Measurements from ENCODE around the gene NR1I2.

NR1I2 gene

DNA sequence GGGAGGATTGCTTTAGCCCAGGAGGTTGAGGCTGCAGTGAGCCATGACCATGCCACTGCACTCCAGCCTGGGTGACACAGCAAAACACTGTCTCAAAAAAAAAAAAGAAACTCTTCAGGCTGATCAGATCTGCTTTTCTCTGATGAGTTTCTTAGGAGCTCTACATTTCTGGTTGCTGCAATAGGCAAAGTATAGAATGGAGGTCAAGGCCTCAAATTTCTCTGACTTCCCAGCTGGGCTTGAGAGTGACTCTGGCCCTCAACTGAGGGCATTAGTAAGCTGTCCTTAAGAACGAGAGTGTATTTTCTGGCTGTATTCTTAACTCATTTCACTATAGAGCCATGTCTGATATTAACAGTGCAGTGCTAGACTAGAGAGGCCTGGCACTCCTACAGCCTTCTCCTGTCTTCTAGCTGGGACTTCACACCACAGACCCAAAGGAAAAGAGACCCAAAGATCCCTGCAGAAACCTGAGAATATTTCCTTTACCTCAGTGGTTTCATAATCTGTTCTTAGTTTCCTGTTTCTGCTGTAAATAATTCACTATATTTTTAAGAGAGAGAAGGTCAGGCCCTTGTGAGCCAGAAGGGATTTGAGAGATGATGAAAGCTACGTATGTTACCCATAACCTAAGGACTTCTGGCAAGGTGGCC, 2.0 kb upstream of the NR1I2 start:
- no peak for DNase-seq (ENCODE audit: low spot score)

DNA sequence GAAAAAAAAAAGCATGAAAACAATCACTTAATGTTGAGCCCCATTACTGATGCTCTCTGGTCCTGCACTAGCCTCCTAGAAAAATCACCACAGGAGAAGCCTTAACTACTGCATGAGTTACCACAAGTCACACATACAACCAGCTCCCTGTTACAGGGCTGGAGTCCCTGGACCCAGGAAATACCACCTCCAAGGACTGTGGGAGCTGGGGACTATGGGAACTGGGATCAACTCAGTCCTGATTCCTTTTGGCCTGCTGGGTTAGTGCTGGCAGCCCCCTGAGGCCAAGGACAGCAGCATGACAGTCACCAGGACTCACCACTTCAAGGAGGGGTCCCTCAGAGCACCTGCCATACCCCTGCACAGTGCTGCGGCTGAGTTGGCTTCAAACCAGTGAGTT, 559 bp downstream of the NR1I2 start:
- no peak for DNase-seq (ENCODE audit: low spot score)

DNA sequence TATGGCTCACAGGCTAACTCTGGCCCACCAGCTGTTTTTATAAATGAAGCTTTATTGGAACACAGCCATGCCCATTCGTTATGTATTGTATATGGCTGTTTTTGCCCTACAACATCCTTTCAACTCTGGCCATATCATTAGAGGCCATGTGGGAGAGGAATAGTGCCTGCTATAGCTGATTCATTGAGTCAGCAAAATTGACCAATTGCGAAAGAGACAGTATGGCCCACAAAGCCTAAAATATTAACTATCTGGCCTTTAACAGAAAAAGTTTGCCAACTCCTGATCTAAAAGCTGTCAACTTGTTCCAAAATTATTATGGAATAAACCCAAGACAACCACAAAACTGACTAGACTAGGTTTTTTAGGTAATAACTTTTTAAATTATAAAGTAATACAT, 1.4 kb downstream of the NR1I2 start:
- no peak for DNase-seq (ENCODE audit: low spot score)

DNA sequence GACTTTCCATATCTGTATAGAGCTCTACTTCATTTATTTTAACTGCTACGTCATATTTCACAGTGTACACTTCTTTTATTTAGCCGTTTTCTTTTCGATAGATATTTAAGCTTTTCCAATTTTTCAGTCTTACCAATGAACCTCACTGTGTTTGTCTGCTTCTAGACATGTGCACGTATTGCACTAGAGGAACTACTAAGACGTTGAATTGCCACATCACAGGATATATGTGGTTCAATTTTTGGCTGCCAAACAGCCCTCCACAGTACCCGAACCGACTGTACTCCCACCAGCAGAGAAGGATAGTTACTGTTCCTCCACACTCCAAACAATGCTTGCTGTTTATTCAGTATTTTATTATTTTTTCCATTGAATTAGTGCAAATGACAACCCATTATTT, 2.0 kb downstream of the NR1I2 start:
- DNase-seq (ENCODE audit: low spot score): no peak

DNA sequence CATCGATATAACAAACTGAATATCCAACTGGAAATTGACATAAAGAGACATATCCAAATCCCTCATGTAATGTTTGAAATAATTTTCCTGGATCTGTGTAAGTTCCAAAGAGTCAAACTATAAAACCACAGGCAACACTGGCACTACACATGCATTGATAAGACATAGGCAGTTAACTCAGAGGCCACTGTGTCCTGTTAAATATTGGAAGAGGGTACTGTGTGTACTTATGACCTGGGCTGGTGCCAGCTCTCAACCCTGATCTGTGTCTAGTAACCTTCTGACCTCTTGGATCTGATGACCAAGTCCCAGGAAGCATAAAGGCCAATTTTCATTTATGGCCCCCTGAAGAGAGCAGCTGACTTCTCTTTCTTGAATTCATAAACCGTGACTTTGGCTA, 4.5 kb downstream of the NR1I2 start:
- DNase-seq (ENCODE audit: low spot score): no peak

DNA sequence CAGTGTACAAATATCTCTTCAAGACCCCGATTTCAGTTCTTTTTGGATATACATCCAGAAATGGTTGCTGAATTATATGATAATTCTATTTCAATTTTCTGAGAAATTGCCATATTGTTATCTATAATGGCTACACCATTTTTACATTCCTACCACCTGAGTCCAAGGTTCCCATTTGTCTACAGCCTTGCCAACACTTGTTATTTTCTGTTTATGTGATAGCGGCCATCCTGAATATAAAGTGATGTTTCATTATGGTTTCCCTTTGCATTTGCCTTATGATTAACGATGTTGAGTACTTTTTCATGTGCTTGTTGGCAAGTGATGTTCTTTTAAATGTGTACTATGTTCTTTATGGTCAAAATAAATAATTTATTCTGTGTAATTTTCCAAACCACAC, 8.5 kb downstream of the NR1I2 start:
- DNase-seq (ENCODE audit: low spot score): no peak

DNA sequence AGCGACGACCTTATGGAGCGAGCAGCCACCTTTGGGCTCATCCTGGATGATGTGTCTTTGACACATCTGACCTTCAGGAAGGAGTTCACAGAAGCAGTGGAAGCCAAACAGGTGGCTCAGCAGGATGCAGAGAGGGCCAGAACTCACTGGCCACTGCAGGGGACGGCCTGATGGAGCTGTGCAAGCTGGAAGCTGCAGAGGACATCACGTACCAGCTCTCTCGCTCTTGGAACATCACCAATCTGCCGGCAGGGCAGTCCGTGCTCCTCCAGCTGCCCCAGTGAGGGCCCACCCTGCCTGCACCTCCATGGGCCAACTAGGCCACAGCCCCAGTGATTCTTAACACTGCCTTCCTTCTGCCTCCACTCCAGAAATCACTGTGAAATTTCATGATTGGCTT, 10.4 kb downstream of the NR1I2 start:
- DNase-seq (ENCODE audit: low spot score): no peak

DNA sequence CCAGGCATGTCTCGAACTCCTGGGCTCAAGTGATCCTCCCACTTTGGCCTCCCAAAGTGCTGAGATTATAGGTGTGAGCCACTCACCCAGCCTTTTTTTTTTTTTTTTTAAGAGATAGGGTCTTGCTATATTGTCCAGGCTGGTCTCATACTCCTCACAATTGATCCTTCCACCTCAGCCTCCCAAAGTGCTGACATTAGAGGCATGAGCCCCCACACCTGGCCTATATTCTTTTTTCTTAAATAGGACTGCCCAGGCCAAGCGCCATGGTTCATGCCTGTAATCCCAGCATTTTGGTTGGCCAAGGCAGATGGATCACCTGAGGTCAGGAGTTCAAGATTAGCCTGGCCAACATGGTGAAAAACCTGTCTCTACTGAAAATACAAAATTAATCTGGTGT, 12.5 kb downstream of the NR1I2 start:
- no peak for DNase-seq (ENCODE audit: low spot score)

DNA sequence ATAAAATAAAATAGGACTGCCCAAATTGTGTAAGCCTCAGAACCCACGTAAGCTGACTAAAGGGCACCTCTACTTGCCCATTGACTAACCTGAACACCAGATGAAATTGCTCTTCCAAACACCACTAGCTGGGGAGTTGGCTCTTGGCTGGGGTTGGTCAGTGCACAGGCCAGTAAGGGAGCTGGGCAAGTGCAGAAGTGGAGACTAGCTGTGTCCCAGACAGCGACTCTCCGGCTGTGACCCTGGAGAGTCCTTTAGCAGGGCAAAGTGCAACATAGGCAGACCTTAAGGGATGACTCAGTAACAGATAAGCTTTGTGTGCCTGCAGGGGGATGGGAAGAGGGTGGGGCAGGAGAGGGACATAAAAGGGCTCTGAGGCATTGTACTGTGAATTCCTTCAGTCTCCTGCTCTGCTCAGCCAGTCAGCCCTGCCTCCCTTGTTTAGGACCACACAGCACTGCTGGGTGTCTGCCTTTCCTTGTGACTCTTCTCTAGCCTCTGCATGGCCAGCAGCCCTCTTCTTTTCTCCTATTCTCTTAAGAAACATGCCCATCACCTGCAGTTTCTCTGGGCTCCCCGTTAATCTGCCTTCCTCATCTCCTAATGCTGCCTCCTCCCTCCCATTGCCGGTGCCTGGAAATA, 13.2 kb downstream of the NR1I2 start:
- DNase-seq (ENCODE audit: low spot score): no peak

DNA sequence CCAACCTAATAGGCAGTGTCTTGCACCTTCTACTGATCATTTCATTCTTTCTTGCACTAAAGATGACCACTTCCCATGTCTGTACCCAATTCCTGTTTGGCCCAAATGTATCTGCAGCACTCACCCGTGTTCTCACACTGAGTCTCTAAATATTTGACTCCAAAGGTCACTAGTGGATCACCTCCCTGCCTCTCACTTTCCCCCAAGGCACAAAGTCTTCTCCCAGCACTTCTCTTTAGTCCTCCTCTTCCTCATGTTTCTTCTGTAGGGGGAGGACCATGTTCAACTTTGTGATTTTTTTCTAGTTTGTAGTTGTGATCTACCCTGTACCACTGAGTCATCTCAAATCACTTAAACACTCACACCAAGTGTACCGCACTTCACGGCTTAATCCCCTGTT, 13.9 kb downstream of the NR1I2 start:
- DNase-seq (ENCODE audit: low spot score): no peak

DNA sequence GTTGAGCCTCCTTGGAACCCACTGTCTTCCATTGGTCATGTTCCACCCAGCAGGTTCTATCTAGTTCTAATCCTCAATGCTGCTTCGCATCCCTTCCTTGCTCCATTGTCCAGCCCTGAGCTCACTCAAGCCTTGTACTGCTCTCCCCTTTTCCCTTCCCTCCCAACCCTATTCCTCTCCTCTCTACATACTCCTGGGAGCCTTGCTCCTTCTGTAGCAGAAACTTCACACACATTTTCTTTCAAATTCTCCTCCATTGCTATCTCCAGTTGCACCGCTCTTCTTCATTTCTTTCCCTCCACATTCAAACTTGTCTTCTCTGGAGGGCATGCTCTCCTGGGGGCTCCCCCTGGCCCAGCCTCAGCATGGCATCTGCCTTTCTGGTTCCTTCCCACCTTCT, 14.5 kb downstream of the NR1I2 start:
- no peak for DNase-seq (ENCODE audit: low spot score)

DNA sequence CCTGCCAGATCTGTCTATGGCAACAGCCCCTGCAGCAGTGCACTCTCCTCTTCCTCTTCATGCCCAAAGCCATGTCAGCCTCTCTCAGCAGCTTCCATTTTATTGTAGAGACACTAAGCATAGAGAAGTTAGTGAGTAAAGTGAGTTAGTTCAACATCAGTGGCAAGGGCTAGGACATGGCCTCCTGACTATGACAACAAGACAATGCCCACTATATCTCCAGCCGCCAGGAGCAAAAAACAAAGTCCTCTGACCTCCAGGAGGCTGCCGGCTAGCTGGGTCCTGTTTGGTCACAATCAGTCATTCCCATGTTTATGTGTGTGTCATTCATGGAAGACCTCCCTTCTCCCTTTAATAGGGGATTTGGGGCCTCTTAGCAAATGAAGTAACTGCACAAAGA, 14.9 kb downstream of the NR1I2 start:
- no peak for DNase-seq (ENCODE audit: low spot score)

DNA sequence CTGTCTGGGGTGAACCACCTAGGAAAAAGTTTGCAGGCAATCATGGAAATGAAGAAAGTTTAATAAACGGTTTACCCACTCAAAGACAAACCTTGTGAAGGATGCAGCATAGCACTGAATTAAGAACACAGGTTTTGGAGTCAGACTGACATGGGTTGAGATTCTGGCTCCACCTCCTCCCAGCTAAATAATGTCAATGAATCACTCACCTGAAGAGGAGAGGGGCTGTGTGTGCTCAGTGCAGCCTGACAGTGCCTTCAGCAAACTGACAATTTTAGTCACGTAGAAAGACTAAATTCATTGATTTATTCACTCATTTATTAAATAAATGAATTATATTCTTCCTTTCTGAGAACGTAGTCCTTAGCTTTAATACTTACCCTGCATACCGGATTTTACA, 18.9 kb downstream of the NR1I2 start:
- DNase-seq (ENCODE audit: low spot score): no peak

DNA sequence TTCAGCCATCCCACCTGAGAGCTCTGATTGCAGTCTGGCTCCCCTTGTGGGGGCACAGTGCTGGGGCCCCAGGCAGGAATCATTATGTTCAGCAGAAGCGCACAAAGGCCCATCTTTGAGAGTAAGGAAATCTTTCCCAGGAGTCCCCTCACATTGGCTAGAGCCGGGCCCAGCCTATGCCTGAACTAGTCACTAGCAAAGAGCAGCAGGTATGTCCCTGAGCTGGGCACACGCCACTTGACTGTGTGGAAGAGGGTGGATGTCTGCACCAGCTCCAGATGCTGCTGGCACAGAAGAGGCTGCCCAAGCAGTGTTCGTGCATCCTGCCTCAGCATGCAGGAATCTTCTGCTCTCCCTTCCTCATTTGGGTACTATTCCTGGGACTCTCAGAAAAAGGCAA, 26.3 kb downstream of the NR1I2 start:
- DNase-seq (ENCODE audit: low spot score): no peak

DNA sequence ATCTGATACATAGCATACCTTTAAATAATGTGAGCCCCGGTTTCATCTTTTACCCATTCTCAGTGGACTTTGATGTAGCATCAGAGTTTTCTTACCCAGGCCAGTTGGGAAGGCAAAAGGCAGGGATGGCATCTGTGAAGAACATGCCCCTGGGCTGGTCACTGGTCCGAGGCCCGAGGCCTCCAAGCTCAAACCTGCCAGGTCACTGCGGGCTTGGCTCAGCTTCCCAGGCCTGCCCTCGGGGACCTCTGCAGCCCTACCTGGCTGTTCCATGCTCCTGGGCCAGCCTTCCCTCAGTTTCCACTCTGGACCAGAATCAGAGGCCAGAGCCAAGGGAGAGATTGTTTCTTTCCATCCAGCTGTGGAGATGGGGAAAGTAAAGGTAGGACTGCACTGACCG, 26.9 kb downstream of the NR1I2 start:
- no peak for DNase-seq (ENCODE audit: low spot score)

DNA sequence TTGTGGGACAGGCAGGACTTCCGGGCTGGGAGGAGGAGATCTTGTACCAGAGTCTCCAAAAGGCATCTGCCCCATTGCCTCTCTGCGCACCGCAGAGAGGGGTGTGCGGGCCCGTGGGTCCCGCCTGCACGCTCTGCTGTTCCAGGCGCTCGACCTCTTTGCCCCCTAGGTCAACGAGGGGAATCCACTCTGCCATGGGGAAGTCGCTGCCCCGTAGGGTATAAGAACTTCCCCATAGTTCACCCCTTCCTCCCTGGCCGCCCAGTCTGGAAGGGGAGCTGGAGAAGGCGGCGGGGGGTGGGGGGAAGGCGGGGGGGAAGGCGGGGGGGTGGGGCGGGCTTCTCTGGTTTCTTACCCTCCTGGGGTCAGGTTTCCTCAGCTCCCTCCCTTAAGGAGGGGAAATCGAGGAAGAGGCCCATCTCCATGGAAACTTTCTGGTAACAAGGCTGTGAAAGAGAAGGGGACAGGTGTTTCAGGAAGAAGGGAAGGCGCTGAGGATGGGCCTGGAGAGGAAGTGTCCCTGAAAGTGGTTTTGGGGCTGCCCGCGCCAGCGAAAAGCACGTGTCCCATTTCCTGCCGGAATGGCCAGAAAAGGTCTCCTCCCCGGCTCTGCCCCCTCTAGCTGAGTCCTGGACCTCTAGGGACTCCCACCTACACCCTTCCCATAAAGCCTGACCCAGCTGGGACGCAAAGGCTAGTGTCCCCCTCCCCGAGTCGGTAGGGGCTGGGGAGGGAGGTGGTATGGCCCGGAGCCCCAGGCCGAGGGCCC, 27.5 kb downstream of the NR1I2 start:
- DNase-seq (ENCODE audit: low spot score): no peak

DNA sequence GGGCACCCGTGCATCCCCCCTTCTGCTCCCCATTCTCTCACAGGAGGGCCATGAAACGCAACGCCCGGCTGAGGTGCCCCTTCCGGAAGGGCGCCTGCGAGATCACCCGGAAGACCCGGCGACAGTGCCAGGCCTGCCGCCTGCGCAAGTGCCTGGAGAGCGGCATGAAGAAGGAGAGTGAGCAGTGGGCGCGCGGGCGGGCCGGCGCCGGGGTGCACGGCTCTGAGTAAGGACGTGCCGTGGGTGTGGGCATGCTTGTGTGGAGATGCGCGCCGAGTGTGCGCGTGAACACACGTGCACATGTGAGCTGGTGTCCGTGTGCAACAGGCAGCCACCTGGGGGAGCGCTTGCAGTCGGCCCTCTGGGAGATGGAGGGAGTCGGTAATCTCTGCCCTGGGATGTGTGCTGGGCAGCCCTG, 28.1 kb downstream of the NR1I2 start:
- no peak for DNase-seq (ENCODE audit: low spot score)

DNA sequence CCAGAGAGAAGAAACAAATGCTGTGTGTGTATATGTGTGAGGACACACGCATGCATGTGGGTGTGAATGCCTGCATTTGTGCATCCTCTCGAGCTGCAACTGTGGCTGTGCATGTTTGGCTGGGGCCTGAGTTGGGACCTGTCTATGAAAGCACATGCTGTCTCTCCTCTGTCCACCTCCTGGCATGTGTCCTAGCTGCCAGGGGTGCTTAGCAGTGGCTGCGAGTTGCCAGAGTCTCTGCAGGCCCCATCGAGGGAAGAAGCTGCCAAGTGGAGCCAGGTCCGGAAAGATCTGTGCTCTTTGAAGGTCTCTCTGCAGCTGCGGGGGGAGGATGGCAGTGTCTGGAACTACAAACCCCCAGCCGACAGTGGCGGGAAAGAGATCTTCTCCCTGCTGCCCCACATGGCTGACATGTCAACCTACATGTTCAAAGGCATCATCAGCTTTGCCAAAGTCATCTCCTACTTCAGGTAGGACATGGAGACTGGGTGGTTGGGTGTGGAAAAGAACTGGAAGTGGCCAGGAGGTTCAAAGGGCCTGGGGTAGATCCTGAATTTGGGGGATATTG, 30.7 kb downstream of the NR1I2 start:
- DNase-seq (ENCODE audit: low spot score): peak; percentile 56

DNA sequence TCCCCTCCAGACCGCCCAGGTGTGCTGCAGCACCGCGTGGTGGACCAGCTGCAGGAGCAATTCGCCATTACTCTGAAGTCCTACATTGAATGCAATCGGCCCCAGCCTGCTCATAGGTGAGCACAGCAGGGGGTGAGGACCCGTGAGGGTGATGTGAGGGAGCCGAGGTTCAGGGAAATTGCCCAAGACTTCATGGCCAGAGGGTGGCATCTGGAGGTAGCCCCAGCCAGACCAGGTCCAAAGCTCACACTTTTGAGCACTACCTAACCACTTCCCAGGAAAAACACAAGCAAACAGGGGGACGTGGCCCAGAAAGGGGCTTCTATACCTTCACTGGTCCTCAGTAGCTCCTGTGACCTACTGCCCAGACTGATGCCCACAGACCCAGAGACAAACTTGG, 33.8 kb downstream of the NR1I2 start:
- no peak for DNase-seq (ENCODE audit: low spot score)

DNA sequence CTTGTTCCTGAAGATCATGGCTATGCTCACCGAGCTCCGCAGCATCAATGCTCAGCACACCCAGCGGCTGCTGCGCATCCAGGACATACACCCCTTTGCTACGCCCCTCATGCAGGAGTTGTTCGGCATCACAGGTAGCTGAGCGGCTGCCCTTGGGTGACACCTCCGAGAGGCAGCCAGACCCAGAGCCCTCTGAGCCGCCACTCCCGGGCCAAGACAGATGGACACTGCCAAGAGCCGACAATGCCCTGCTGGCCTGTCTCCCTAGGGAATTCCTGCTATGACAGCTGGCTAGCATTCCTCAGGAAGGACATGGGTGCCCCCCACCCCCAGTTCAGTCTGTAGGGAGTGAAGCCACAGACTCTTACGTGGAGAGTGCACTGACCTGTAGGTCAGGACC, 35.2 kb downstream of the NR1I2 start:
- DNase-seq (ENCODE audit: low spot score): no peak

DNA sequence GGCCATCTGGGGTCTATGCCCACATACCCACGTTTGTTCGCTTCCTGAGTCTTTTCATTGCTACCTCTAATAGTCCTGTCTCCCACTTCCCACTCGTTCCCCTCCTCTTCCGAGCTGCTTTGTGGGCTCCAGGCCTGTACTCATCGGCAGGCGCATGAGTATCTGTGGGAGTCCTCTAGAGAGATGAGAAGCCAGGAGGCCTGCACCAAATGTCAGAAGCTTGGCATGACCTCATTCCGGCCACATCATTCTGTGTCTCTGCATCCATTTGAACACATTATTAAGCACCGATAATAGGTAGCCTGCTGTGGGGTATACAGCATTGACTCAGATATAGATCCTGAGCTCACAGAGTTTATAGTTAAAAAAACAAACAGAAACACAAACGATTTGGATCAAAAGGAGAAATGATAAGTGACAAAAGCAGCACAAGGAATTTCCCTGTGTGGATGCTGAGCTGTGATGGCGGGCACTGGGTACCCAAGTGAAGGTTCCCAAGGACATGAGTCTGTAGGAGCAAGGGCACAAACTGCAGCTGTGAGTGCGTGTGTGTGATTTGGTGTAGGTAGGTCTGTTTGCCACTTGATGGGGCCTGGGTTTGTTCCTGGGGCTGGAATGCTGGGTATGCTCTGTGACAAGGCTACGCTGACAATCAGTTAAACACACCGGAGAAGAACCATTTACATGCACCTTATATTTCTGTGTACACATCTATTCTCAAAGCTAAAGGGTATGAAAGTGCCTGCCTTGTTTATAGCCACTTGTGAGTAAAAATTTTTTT, 35.9 kb downstream of the NR1I2 start:
- DNase-seq (ENCODE audit: low spot score): no peak

DNA sequence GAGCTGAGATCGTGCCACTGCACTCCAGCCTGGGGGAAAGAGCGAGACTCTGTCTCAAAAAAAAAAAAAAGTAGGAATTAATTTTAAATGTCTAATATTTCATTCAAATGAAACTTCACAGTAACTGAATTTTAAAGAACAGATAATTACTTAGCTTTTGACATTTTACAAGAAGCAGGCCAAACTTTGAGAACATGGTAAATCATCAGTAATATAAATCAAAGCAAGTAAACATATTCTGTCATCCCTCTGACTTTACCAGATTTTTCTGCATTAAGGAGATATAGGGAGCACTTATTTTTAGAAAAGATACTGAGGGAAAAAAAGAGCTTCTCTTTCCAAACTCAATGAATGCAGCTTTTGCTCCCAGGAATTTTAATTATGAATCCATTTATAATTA, 37.0 kb downstream of the NR1I2 start:
- DNase-seq (ENCODE audit: low spot score): no peak

All from SK-N-DZ (cell line).